SK-N-MC (cell line): ENCODE data around the gene SRCIN1.

ENCODE experiments used
- EZH2 ChIP-seq: fragments of 200-600 bp; sonication (generic); IDR thresholded peaks from one replicate; pipeline ENCODE4 v1.6.1; 2017; ENCODE audit warnings: antibody characterized with exemption
- POLR2AphosphoS5 ChIP-seq: IDR thresholded peaks from 2 replicates; pipeline ENCODE4 v1.6.1; 2012; ENCODE audit warnings: mild to moderate bottlenecking, low read depth, low read length, borderline replicate concordance

- no peak for TF ChIP-seq EZH2
- TF ChIP-seq POLR2AphosphoS5, result no peak
These were observed 7.8 kb upstream of the SRCIN1 start for GRCh38 chr17:38613525-38613980.
